Spleen (tissue), 7 donors: ENCODE results near the gene ZNF107.

Source experiments
- CTCF ChIP-seq, 11 experiments: fragments of 200-600 bp in 7 of 11; fragments of 450-650 bp in 4 of 11; sonication (generic) in 4 of 11; IDR thresholded peaks in 8 of 11; conservative IDR thresholded peaks in 3 of 11; 1 replicate in 7 of 11; 2 replicates in 4 of 11; pipeline versions ENCODE4 v1.4.0 to v1.8.0; 2016 to 2021; ENCODE audit warnings: antibody characterized with exemption in 11 of 11, inconsistent platforms in 4 of 11, mild to moderate bottlenecking in 1 of 11
- POLR2A ChIP-seq, 3 donors: fragments of 450-650 bp; IDR thresholded peaks; one replicate each; pipeline ENCODE4 v1.5.1; 2017; ENCODE audit warnings: antibody characterized with exemption in 3 of 3, mild to moderate bottlenecking in 1 of 3
- donor health status: DM: no; HTN: no; CAD: no; lungs with moderate emphysema.
- donor health status: DM: no; HTN: no; CAD: no.
- donor health status: DM: no; HTN: no; CAD: no.

- no peak for TF ChIP-seq CTCF (IDR thresholded peaks at IDR 0.05 in 8 of 11, conservative IDR thresholded peaks at IDR 0.05 in 3 of 11)
- no peak for TF ChIP-seq POLR2A (IDR thresholded peaks at IDR 0.05)
These were observed 14.2 kb upstream of the ZNF107 start for GRCh38 chr7:64651632-64652165.
